GM12878 (cell line): Measurements from ENCODE around the gene ABCA7. TPM values are rescaled to one million over a fixed set of nuclear protein-coding genes. Genes with fewer than 3 reads are reported as not detected.

ENCODE experiments used
- ATAC-seq: fragments of 200-7000 bp; cut with Tn5 transposase; 3 replicates; pipeline ENCODE4 v1.9.1; 2020; ENCODE audit warnings: mild to moderate bottlenecking, moderate library complexity
- BruUV-seq: library from RNA; stranded (reverse); fragments of 400-500 nt; replicated peaks from 2 replicates; lab custom pipeline; 2021; lab: Mats Ljungman, UMichigan
- CTCF ChIA-PET: fragments of 300-600 bp; sonication (Branson Sonifier 250); formaldehyde crosslinking; extraction: SDS; loops from one replicate; lab custom pipeline; 2021; ENCODE audit warnings: inconsistent platforms; lab: Yijun Ruan, JAX
- POLR2A ChIA-PET: fragments of 350-600 bp; formaldehyde crosslinking; extraction: SDS; loops from one replicate; lab custom pipeline; 2021; ENCODE audit warnings: inconsistent platforms; lab: Charles Lee
- RAD21 ChIA-PET: fragments of 300-600 bp; sonication (Branson Sonifier 250); formaldehyde crosslinking; loops from one replicate; lab custom pipeline; 2023; ENCODE audit warnings: antibody characterized with exemption; ENCODE audit not compliant: unreplicated experiment; lab: Charles Lee
- SMC1A ChIA-PET: fragments of 300-600 bp; sonication (Branson Sonifier 250); formaldehyde crosslinking; loops from one replicate; lab custom pipeline; 2023; ENCODE audit not compliant: unreplicated experiment, uncharacterized antibody; lab: Charles Lee
- DNase-seq: peaks from one replicate; pipeline ENCODE4 v3.0.0-alpha.2; 2011; ENCODE audit warnings: low read depth, low spot score
- FAIRE-seq: peaks from 3 replicates; lab custom pipeline; 2011; peaks lifted over from hg19 to GRCh38; lab: Jason Lieb, UNC
- H2AFZ ChIP-seq: 2 replicates; pipeline ENCODE4 v1.6.0; 2011; ENCODE audit warnings: low read depth, low read length, control low read depth; ENCODE audit not compliant: control insufficient read depth
- H3K27ac ChIP-seq: 2 replicates; pipeline ENCODE4 v1.5.1; 2011; ENCODE audit warnings: control low read depth; ENCODE audit not compliant: control insufficient read depth, insufficient read depth
- H3K27me3 ChIP-seq, 2 experiments: replicated peaks in 1 of 2; 2 replicates each; pipeline versions ENCODE4 v1.6.0 to v1.6.1; 2011; ENCODE audit warnings: low read length in 1 of 2; ENCODE audit not compliant: control insufficient read depth in 2 of 2, insufficient read depth in 2 of 2
- H3K36me3 ChIP-seq, 2 experiments: 2 replicates each; pipeline ENCODE4 v1.5.1; 2011; ENCODE audit warnings: low read length in 1 of 2; ENCODE audit not compliant: control insufficient read depth in 2 of 2, insufficient read depth in 2 of 2
- H3K4me1 ChIP-seq: 2 replicates; pipeline ENCODE4 v1.6.1; 2011; ENCODE audit warnings: mild to moderate bottlenecking, low read length, moderate library complexity, mixed read lengths; ENCODE audit not compliant: control insufficient read depth, insufficient read depth
- H3K4me2 ChIP-seq: 2 replicates; pipeline ENCODE4 v1.6.0; 2011; ENCODE audit warnings: control low read depth; ENCODE audit not compliant: control insufficient read depth, insufficient read depth
- H3K4me3 ChIP-seq: fragments of 200-600 bp; sonication (generic); 2 replicates; pipeline ENCODE4 v1.5.1; 2016
- H3K79me2 ChIP-seq: 2 replicates; pipeline ENCODE4 v1.6.0; 2011; ENCODE audit warnings: low read length; ENCODE audit not compliant: control insufficient read depth, insufficient read depth
- H3K9ac ChIP-seq: 2 replicates; pipeline ENCODE4 v1.8.0; 2011; ENCODE audit warnings: low read length, control low read depth, mixed read lengths; ENCODE audit not compliant: control insufficient read depth, insufficient read depth
- H3K9me3 ChIP-seq: replicated peaks from 3 replicates; pipeline ENCODE4 v1.5.1; 2011; ENCODE audit warnings: mild to moderate bottlenecking, low read length; ENCODE audit not compliant: control insufficient read depth, insufficient read depth
- H4K20me1 ChIP-seq: 2 replicates; pipeline ENCODE4 v1.6.0; 2011; ENCODE audit not compliant: control insufficient read depth, insufficient read depth
- E4F1 ChIP-seq: fragments of 450-650 bp; IDR thresholded peaks from 2 replicates; pipeline ENCODE4 v1.6.1; 2018; ENCODE audit warnings: borderline replicate concordance, mild to moderate bottlenecking; ENCODE audit not compliant: partially characterized antibody
- GABPA ChIP-seq: IDR thresholded peaks from 2 replicates; pipeline ENCODE4 v1.6.1; 2014; ENCODE audit warnings: antibody characterized with exemption, low read depth, mild to moderate bottlenecking, inconsistent platforms
- GATAD2B ChIP-seq: fragments of 450-650 bp; conservative IDR thresholded peaks from 2 replicates; pipeline ENCODE4 v1.6.1; 2017; ENCODE audit warnings: low read depth, mild to moderate bottlenecking, moderate library complexity
- HDGF ChIP-seq: fragments of 450-650 bp; IDR thresholded peaks from 2 replicates; pipeline ENCODE4 v1.6.1; 2016; ENCODE audit warnings: antibody characterized with exemption
- IRF4 ChIP-seq: IDR thresholded peaks from 2 replicates; pipeline ENCODE4 v1.6.1; 2011; ENCODE audit warnings: low read depth, low read length
- KAT2A ChIP-seq: conservative IDR thresholded peaks from 2 replicates; pipeline ENCODE4 v1.6.1; 2011; ENCODE audit warnings: low read depth, low read length; ENCODE audit not compliant: control insufficient read depth
- LARP7 ChIP-seq: fragments of 450-650 bp; IDR thresholded peaks from 2 replicates; pipeline ENCODE4 v1.6.1; 2017; ENCODE audit warnings: mild to moderate bottlenecking
- MAX ChIP-seq: IDR thresholded peaks from 2 replicates; pipeline ENCODE4 v1.6.1; 2012; ENCODE audit warnings: low read depth, low read length, improper control_type of control experiment
- MTA3 ChIP-seq: IDR thresholded peaks from 2 replicates; pipeline ENCODE4 v1.6.1; 2012; ENCODE audit warnings: low read length, inconsistent platforms, borderline replicate concordance
- RAD21 ChIP-seq: IDR thresholded peaks from 2 replicates; pipeline ENCODE4 v1.6.1; 2011; ENCODE audit warnings: mild to moderate bottlenecking, low read depth, low read length, moderate library complexity; ENCODE audit not compliant: insufficient read depth
- TCF12 ChIP-seq: IDR thresholded peaks from 2 replicates; pipeline ENCODE4 v1.6.1; 2011; ENCODE audit warnings: low read depth, mild to moderate bottlenecking, low read length
- WGBS: methylation state at CpG from one replicate; pipeline ENCODE4 v1.1.6; 2016; ENCODE audit warnings: low lambda C conversion rate; ENCODE audit not compliant: insufficient replicate concordance, insufficient coverage; ENCODE audit errors: missing lambda C conversion rate; 5-methylcytosine and 5-hydroxymethylcytosine counted together
- in situ Hi-C: fragments of 300-500 bp; cut with MboI; formaldehyde crosslinking; loops from 9 replicates; pipeline ENCODE4 v1.14.3; 2018; ENCODE audit warnings: mixed read lengths
- intact Hi-C: fragments of 100-400 bp; cut with micrococcal nuclease; formaldehyde crosslinking; loops from one replicate; pipeline ENCODE4 v1.14.2; 2022; ENCODE audit not compliant: unreplicated experiment
- polyA plus RNA-seq, 11 experiments: library from polyadenylated mRNA; depleted of rRNA in 4 of 11; unstranded in 6 of 11; stranded (reverse) in 5 of 11; fragments of >200 nt; fragmentation: Nextera tagmentation in 4 of 11; fragmentation: Illumina TruSeq in 1 of 11; extraction: Ambion mirVana in 4 of 11; extraction: Trizol in 1 of 11; gene quantifications; 1 replicate in 1 of 11; 2 replicates in 10 of 11; pipeline versions ENCODE4 v1.2.1 to v1.2.3, GENCODE V29; 2011 to 2016; ENCODE audit warnings: inconsistent platforms in 2 of 11, missing spikeins in 2 of 11, low read depth in 1 of 11
- total RNA-seq, 4 experiments: library from RNA; depleted of rRNA in 3 of 4; stranded (reverse); fragments of >200 nt in 3 of 4; fragmentation: Illumina TruSeq in 1 of 4; extraction: Trizol in 1 of 4; gene quantifications; 2 replicates each; pipeline versions ENCODE4 v1.2.1 to v1.2.3, GENCODE V29; 2013 to 2021
- TF ChIP-seq, protein P1 (sequence below): IDR thresholded peaks from 2 replicates; pipeline ENCODE4 v1.6.1; 2012; ENCODE audit warnings: low read depth, low read length, improper control_type of control experiment
- TF ChIP-seq, protein P2 (sequence below): fragments of 450-650 bp; formaldehyde crosslinking; IDR thresholded peaks from 2 replicates; pipeline ENCODE4 v1.4.0; 2022; ENCODE audit warnings: mild to moderate bottlenecking, moderate library complexity

The ABCA7 gene
- total and polyA plus RNA-seq, 10 of the 15 experiments (the other 5 are each of a cell fraction or from before 2014, with no cell fraction given): 1.0 to 49.5 (median 14.8) TPM

GRCh38 chr19:1113030-1113985, 73.4 kb downstream of the ABCA7 start (continued):
- no peak for TF ChIP-seq MTA3
- TF ChIP-seq TCF12: peak; percentile 82
- TF ChIP-seq RAD21: peak; percentile 69
- TF ChIP-seq GABPA: no peak
- TF ChIP-seq MAX: peak; percentile 21; the same call in 1 of the 2 replicates
- TF ChIP-seq, protein P1, sequence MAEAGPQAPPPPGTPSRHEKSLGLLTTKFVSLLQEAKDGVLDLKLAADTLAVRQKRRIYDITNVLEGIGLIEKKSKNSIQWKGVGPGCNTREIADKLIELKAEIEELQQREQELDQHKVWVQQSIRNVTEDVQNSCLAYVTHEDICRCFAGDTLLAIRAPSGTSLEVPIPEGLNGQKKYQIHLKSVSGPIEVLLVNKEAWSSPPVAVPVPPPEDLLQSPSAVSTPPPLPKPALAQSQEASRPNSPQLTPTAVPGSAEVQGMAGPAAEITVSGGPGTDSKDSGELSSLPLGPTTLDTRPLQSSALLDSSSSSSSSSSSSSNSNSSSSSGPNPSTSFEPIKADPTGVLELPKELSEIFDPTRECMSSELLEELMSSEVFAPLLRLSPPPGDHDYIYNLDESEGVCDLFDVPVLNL: no peak
- TF ChIP-seq IRF4: no peak
- TF ChIP-seq, all 136 proteins: peak for 20

DNA sequence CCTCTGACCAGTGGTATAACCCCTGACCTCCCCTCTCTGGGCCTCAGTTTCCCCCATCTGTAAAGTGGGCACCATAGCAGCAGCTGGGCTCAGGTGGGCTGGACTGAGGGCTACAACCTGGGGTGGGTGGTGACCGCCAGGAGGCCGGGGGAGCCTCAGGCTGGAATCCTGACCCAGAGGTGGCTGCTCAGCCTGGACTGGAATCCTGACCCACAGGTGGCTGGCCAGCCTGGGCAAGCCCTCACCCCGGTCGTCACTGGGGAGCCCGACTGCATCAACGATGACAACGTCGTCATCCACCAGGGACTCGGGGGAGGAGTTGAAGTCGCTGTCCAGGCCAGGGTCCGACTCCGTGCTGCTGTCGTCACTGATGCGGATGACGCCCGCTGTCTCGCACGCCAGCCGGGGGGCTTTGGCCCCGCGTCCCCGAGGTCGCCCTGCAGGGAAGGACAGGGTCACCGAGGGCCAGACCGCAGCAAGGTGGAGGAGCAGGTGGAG, 74.1 kb downstream of the ABCA7 start:
- H3K4me2 ChIP-seq: no peak overlapping the region
- H3K79me2 ChIP-seq: no peaks in the 10 kb centered on the region
- no TSS peak for BruUV-seq
- ChIA-PET POLR2A (interaction anchor here (0.6 to 1.4 kb wide), 6 partner anchors 17 to 86 kb away, joined by 3 to 8 read pairs (median 4); no protein-coding TSS in a partner anchor), CTCF (interaction anchor here (0.6 to 3.1 kb wide), 28 partner anchors 10 to 259 kb away, joined by 3 to 49 read pairs (median 4); partner anchors contain the start of genes ABCA7, ARHGAP45, ATP5F1D and CNN2), SMC1A (interaction anchor here (0.9 to 3.1 kb wide), 10 partner anchors 10 to 127 kb away, joined by 3 to 24 read pairs (median 4); partner anchors contain the start of gene RNU6-2), RAD21 (interaction anchor here (0.6 to 3.0 kb wide), 27 partner anchors 10 to 155 kb away, joined by 3 to 38 read pairs (median 5); partner anchors contain the start of genes ABCA7 and CIRBP)
- no peaks in the 10 kb centered on the region for H3K9me3 ChIP-seq
- intact Hi-C loops (loop anchor here (5.0 kb wide), 1 partner anchor 78 kb away; no protein-coding TSS in a partner anchor), in situ Hi-C loops (no loop called here)
- peaks cover 0 to 28% of the 10 kb centered on the region in 2 experiments; a peak in 3 of 4 replicates for H3K36me3 ChIP-seq
- H3K27ac ChIP-seq: no peak overlapping the region
- H3K9ac ChIP-seq: no peak overlapping the region
- H3K4me1 ChIP-seq: 0 out of 2 replicates have a peak, but pooled peaks cover 3% of the 10 kb centered on the region
- WGBS: 96% methylated on average over 25 of the region's 25 CpGs
- no peak overlapping the region for H2AFZ ChIP-seq
- no peak for FAIRE-seq
- ATAC-seq: no peak
- DNase-seq: no peak
- no peaks in the 10 kb centered on the region for H3K27me3 ChIP-seq
- no peaks in the 10 kb centered on the region for H4K20me1 ChIP-seq
- H3K4me3 ChIP-seq: no peak overlapping the region
- no peak for TF ChIP-seq KAT2A
- TF ChIP-seq E4F1: no peak
- TF ChIP-seq GATAD2B: no peak
- no peak for TF ChIP-seq HDGF
- TF ChIP-seq, protein P2, sequence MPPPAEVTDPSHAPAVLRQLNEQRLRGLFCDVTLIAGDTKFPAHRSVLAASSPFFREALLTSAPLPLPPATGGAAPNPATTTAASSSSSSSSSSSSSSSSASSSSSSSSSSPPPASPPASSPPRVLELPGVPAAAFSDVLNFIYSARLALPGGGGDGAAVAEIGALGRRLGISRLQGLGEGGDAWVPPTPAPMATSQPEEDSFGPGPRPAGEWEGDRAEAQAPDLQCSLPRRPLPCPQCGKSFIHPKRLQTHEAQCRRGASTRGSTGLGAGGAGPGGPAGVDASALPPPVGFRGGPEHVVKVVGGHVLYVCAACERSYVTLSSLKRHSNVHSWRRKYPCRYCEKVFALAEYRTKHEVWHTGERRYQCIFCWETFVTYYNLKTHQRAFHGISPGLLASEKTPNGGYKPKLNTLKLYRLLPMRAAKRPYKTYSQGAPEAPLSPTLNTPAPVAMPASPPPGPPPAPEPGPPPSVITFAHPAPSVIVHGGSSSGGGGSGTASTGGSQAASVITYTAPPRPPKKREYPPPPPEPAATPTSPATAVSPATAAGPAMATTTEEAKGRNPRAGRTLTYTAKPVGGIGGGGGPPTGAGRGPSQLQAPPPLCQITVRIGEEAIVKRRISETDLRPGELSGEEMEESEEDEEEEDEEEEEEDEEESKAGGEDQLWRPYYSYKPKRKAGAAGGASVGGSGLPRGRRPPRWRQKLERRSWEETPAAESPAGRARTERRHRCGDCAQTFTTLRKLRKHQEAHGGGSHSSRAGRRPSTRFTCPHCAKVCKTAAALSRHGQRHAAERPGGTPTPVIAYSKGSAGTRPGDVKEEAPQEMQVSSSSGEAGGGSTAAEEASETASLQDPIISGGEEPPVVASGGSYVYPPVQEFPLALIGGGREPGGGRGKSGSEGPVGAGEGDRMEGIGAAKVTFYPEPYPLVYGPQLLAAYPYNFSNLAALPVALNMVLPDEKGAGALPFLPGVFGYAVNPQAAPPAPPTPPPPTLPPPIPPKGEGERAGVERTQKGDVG (CRISPR knock-in tag): no peak
- no peak for TF ChIP-seq IRF4
- TF ChIP-seq LARP7: no peak
